SK-N-SH (cell line): ENCODE data around the gene GALNT1. TPM values are rescaled to one million over a fixed set of nuclear protein-coding genes. Genes with fewer than 3 reads are reported as not detected.

Source experiments
- CTCF ChIA-PET: fragments of 300-600, 350-600 bp; formaldehyde crosslinking; extraction: SDS; loops from one replicate; lab custom pipeline; 2021; lab: Yijun Ruan, JAX
- POLR2A ChIA-PET: fragments of 350-600 bp; sonication (Branson Sonifier 250); formaldehyde crosslinking; extraction: SDS; loops from one replicate; lab custom pipeline; 2020; ENCODE audit warnings: antibody characterized with exemption, inconsistent platforms; lab: Yijun Ruan, JAX
- DNase-seq: peaks from one replicate; pipeline ENCODE4 v3.0.0; 2012
- H2AFZ ChIP-seq: fragments of 200-600 bp; sonication (generic); 2 replicates; pipeline ENCODE4 v1.8.1; 2016; ENCODE audit warnings: antibody characterized with exemption, mild to moderate bottlenecking, low read depth
- H3F3A ChIP-seq: fragments of 200-600 bp; sonication (generic); replicated peaks from 2 replicates; pipeline ENCODE3; 2016; ENCODE audit warnings: antibody characterized with exemption, mild to moderate bottlenecking; ENCODE audit not compliant: insufficient read depth
- H3K27ac ChIP-seq, 2 experiments: fragments of 200-500 bp in 1 of 2; fragments of 200-600 bp in 1 of 2; sonication (Bioruptor generic) in 1 of 2; sonication (generic), shearing (Covaris generic) in 1 of 2; 2 replicates each; pipeline versions ENCODE4 v1.5.1 to v1.6.1; 2014 to 2016; ENCODE audit warnings: low read depth in 2 of 2, inconsistent platforms in 1 of 2, low read length in 1 of 2, mild to moderate bottlenecking in 1 of 2, mixed read lengths in 1 of 2
- H3K27me3 ChIP-seq: fragments of 200-600 bp; sonication (generic), shearing (Covaris generic); 2 replicates; pipeline ENCODE4 v1.6.1; 2016; ENCODE audit warnings: mixed run types; ENCODE audit not compliant: insufficient read depth
- H3K36me3 ChIP-seq, 2 experiments: fragments of 200-500 bp in 1 of 2; fragments of 200-600 bp in 1 of 2; sonication (Bioruptor generic) in 1 of 2; sonication (generic) in 1 of 2; replicated peaks in 1 of 2; 2 replicates each; pipeline versions ENCODE3 to v1.5.1; 2014 to 2016; ENCODE audit warnings: low read length in 1 of 2, mild to moderate bottlenecking in 1 of 2; ENCODE audit not compliant: insufficient read depth in 2 of 2, control insufficient read depth in 1 of 2
- H3K4me1 ChIP-seq, 2 experiments: fragments of 200-500 bp in 1 of 2; fragments of 200-600 bp in 1 of 2; sonication (Bioruptor generic) in 1 of 2; sonication (generic), shearing (Covaris generic) in 1 of 2; 2 replicates each; pipeline versions ENCODE4 v1.5.1 to v1.6.1; 2014 to 2016; ENCODE audit warnings: low read depth in 1 of 2, low read length in 1 of 2, mixed run types in 1 of 2; ENCODE audit not compliant: insufficient read depth in 2 of 2, control insufficient read depth in 1 of 2
- H3K4me2 ChIP-seq: fragments of 200-600 bp; sonication (generic), shearing (Covaris generic); 2 replicates; pipeline ENCODE4 v1.6.1; 2017; ENCODE audit warnings: mixed run types
- H3K4me3 ChIP-seq, 2 experiments: fragments of 200-500 bp in 1 of 2; fragments of 200-600 bp in 1 of 2; sonication (Bioruptor generic) in 1 of 2; sonication (generic), shearing (Covaris generic) in 1 of 2; 2 replicates each; pipeline versions ENCODE4 v1.5.1 to v1.8.1; 2014 to 2016; ENCODE audit warnings: low read depth in 2 of 2, inconsistent platforms in 1 of 2, low read length in 1 of 2, mild to moderate bottlenecking in 1 of 2, mixed read lengths in 1 of 2, moderate library complexity in 1 of 2
- H3K79me2 ChIP-seq: fragments of 200-600 bp; sonication (generic); 2 replicates; pipeline ENCODE4 v1.8.1; 2017; ENCODE audit warnings: mild to moderate bottlenecking; ENCODE audit not compliant: insufficient read depth
- H3K9ac ChIP-seq: fragments of 200-600 bp; sonication (generic); 2 replicates; pipeline ENCODE4 v1.6.1; 2017; ENCODE audit warnings: mixed run types
- H3K9me2 ChIP-seq: fragments of 200-600 bp; sonication (generic); 2 replicates; pipeline ENCODE4 v1.6.1; 2017; ENCODE audit warnings: mixed run types
- H3K9me3 ChIP-seq: fragments of 200-600 bp; sonication (generic); 2 replicates; pipeline ENCODE4 v1.6.1; 2017; ENCODE audit warnings: mixed run types, mild to moderate bottlenecking, moderate library complexity
- H4K20me1 ChIP-seq: fragments of 200-600 bp; sonication (generic); 2 replicates; pipeline ENCODE4 v1.6.1; 2017; ENCODE audit warnings: mild to moderate bottlenecking, mixed run types; ENCODE audit not compliant: insufficient read depth
- ELF1 ChIP-seq: IDR thresholded peaks from 2 replicates; pipeline ENCODE4 v1.4.0; 2012
- EP300 ChIP-seq, 2 experiments: IDR thresholded peaks; 2 replicates each; pipeline versions ENCODE4 v1.4.0 to v1.6.1; 2012; ENCODE audit warnings: borderline replicate concordance in 1 of 2, low read depth in 1 of 2, low read length in 1 of 2
- FOXM1 ChIP-seq: IDR thresholded peaks from 2 replicates; pipeline ENCODE4 v1.4.0; 2012; ENCODE audit warnings: low read depth, mild to moderate bottlenecking
- JUND ChIP-seq: IDR thresholded peaks from 2 replicates; pipeline ENCODE4 v1.4.0; 2012
- MXI1 ChIP-seq: IDR thresholded peaks from 2 replicates; pipeline ENCODE4 v1.6.1; 2012; ENCODE audit warnings: mild to moderate bottlenecking, low read depth, low read length, improper control_type of control experiment
- NFIC ChIP-seq: IDR thresholded peaks from 2 replicates; pipeline ENCODE4 v1.4.0; 2012; ENCODE audit warnings: borderline replicate concordance
- RXRA ChIP-seq: IDR thresholded peaks from 2 replicates; pipeline ENCODE4 v1.4.0; 2012; ENCODE audit warnings: low read depth, mild to moderate bottlenecking, borderline replicate concordance
- SMC3 ChIP-seq: IDR thresholded peaks from 2 replicates; pipeline ENCODE4 v1.6.1; 2012; ENCODE audit warnings: low read depth, low read length, improper control_type of control experiment
- TCF12 ChIP-seq: IDR thresholded peaks from 2 replicates; pipeline ENCODE4 v1.4.0; 2012
- WGBS: methylation state at CpG from one replicate; pipeline ENCODE4 v1.1.6; 2017; ENCODE audit warnings: low lambda C conversion rate; 5-methylcytosine and 5-hydroxymethylcytosine counted together
- polyA plus RNA-seq, 3 experiments: library from polyadenylated mRNA; depleted of rRNA; stranded (reverse); fragments of >200 nt; gene quantifications; 2 replicates each; pipeline ENCODE4 v1.2.3, GENCODE V29; 2012
- TF ChIP-seq, protein P1 (sequence below): fragments of 200-600 bp; sonication (generic); IDR thresholded peaks from 2 replicates; pipeline ENCODE4 v1.6.1; 2017; ENCODE audit warnings: antibody characterized with exemption, mild to moderate bottlenecking, moderate library complexity
- TF ChIP-seq, protein P2 (sequence below): fragments of 150-350 bp; IDR thresholded peaks from 2 replicates; pipeline ENCODE4 v1.6.1; 2017; ENCODE audit warnings: antibody characterized with exemption, low read length, low read depth, borderline replicate concordance
- TF ChIP-seq, protein P3 (sequence below): IDR thresholded peaks from 2 replicates; pipeline ENCODE4 v1.6.1; 2012; ENCODE audit warnings: mild to moderate bottlenecking, low read depth, low read length, moderate library complexity
- TF ChIP-seq, protein P4 (sequence below): IDR thresholded peaks from 2 replicates; pipeline ENCODE4; 2012

The GALNT1 gene
- polyA plus RNA-seq, 1 of the 3 experiments (the other 2 are of a cell fraction) = 15.7 TPM

DNA sequence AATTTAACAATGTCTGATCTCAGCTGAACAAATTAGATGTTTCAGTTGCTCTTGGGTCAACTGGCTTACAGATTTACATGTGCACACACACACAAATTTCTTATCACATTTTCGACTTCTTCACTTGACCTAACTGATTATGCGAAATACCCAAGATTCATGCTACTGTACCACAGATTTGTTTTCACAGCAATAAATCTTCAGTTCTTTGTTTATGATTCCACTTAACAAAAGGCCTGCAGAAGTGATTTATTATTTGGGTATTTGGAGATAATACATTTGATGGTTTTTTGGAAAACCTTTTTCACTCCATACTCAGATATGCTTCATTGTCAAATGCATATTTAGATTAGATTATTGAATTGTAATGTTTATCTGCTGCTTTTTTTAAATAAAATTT is 129.0 kb downstream of the GALNT1 start:
- WGBS = 92% methylated on average over 2 of the region's 2 CpGs
- Histone ChIP-seq H3K27ac (no peak overlapping the region), H4K20me1 (no peaks in the 10 kb centered on the region), H3K9ac (no peak overlapping the region), H3K27me3 (no peaks in the 10 kb centered on the region), H3K79me2 (no peaks in the 10 kb centered on the region), H3K4me3 (no peak overlapping the region), H3K9me2 (no peaks in the 10 kb centered on the region), H3K4me1 (no peaks in the 10 kb centered on the region; a peak in 1 of 4 replicates), H2AFZ (no peak overlapping the region), H3F3A (no peaks in the 10 kb centered on the region), H3K36me3 (peaks cover 18 to 33% of the 10 kb centered on the region in 2 experiments)
- CTCF ChIA-PET = no interaction called here
- no peak for DNase-seq
- POLR2A ChIA-PET = no interaction called here
- TF ChIP-seq SMC3 (no peak), MXI1 (no peak), NFIC (no peak), FOXM1 (no peak), JUND (no peak), EP300 (IDR thresholded peaks at IDR 0.05; ENCODE audit: borderline replicate concordance in 1 of 2, low read depth in 1 of 2, low read length in 1 of 2) (no peak), TCF12 (no peak), ELF1 (no peak), RXRA (no peak)
- TF ChIP-seq, protein P1, sequence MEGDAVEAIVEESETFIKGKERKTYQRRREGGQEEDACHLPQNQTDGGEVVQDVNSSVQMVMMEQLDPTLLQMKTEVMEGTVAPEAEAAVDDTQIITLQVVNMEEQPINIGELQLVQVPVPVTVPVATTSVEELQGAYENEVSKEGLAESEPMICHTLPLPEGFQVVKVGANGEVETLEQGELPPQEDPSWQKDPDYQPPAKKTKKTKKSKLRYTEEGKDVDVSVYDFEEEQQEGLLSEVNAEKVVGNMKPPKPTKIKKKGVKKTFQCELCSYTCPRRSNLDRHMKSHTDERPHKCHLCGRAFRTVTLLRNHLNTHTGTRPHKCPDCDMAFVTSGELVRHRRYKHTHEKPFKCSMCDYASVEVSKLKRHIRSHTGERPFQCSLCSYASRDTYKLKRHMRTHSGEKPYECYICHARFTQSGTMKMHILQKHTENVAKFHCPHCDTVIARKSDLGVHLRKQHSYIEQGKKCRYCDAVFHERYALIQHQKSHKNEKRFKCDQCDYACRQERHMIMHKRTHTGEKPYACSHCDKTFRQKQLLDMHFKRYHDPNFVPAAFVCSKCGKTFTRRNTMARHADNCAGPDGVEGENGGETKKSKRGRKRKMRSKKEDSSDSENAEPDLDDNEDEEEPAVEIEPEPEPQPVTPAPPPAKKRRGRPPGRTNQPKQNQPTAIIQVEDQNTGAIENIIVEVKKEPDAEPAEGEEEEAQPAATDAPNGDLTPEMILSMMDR = no peak
- TF ChIP-seq, protein P2, sequence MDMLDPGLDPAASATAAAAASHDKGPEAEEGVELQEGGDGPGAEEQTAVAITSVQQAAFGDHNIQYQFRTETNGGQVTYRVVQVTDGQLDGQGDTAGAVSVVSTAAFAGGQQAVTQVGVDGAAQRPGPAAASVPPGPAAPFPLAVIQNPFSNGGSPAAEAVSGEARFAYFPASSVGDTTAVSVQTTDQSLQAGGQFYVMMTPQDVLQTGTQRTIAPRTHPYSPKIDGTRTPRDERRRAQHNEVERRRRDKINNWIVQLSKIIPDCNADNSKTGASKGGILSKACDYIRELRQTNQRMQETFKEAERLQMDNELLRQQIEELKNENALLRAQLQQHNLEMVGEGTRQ = no peak
- TF ChIP-seq, protein P3, sequence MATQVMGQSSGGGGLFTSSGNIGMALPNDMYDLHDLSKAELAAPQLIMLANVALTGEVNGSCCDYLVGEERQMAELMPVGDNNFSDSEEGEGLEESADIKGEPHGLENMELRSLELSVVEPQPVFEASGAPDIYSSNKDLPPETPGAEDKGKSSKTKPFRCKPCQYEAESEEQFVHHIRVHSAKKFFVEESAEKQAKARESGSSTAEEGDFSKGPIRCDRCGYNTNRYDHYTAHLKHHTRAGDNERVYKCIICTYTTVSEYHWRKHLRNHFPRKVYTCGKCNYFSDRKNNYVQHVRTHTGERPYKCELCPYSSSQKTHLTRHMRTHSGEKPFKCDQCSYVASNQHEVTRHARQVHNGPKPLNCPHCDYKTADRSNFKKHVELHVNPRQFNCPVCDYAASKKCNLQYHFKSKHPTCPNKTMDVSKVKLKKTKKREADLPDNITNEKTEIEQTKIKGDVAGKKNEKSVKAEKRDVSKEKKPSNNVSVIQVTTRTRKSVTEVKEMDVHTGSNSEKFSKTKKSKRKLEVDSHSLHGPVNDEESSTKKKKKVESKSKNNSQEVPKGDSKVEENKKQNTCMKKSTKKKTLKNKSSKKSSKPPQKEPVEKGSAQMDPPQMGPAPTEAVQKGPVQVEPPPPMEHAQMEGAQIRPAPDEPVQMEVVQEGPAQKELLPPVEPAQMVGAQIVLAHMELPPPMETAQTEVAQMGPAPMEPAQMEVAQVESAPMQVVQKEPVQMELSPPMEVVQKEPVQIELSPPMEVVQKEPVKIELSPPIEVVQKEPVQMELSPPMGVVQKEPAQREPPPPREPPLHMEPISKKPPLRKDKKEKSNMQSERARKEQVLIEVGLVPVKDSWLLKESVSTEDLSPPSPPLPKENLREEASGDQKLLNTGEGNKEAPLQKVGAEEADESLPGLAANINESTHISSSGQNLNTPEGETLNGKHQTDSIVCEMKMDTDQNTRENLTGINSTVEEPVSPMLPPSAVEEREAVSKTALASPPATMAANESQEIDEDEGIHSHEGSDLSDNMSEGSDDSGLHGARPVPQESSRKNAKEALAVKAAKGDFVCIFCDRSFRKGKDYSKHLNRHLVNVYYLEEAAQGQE = no peak
- TF ChIP-seq, protein P4, sequence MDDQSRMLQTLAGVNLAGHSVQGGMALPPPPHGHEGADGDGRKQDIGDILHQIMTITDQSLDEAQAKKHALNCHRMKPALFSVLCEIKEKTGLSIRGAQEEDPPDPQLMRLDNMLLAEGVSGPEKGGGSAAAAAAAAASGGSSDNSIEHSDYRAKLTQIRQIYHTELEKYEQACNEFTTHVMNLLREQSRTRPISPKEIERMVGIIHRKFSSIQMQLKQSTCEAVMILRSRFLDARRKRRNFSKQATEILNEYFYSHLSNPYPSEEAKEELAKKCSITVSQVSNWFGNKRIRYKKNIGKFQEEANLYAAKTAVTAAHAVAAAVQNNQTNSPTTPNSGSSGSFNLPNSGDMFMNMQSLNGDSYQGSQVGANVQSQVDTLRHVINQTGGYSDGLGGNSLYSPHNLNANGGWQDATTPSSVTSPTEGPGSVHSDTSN = no peak
- TF ChIP-seq, all 33 proteins: peak for 0
- Histone ChIP-seq H3K4me2 (no peak overlapping the region), H3K9me3 (no peaks in the 10 kb centered on the region)
